Measurements from ENCODE around the gene HOXA6. TPM values are rescaled to one million over a fixed set of nuclear protein-coding genes. Genes with fewer than 3 reads are reported as not detected.

The HOXA6 gene
- polyA plus RNA-seq, 3 donors: not detected

- no peaks in the 10 kb centered on the region for H3K79me2 ChIP-seq (ENCODE audit: insufficient read depth, low read length)
- no peak overlapping the region for H3K27ac ChIP-seq (ENCODE audit: low read depth in 1 of 2, low read length in 2 of 2)
- no peak overlapping the region for H3K4me3 Mint-ChIP-seq
- H3K27me3 Mint-ChIP-seq (ENCODE audit: low read depth in 3 of 3): peaks cover 3 to 10% (median 4%) of the 10 kb centered on the region in 3 donors
- 96% methylated on average over 5 of the region's 8 CpGs for WGBS (ENCODE audit: insufficient coverage)
- no peak for TF ChIP-seq CTCF (IDR thresholded peaks at IDR 0.05)
- H3K36me3 ChIP-seq (replicated peaks in 1 of 2; ENCODE audit: control insufficient read depth in 1 of 2, insufficient read depth in 2 of 2, low read length in 2 of 2): no peaks in the 10 kb centered on the region
- no peak overlapping the region for H3K4me2 ChIP-seq (replicated peaks; ENCODE audit: extremely low read depth, low read length, poor library complexity, severe bottlenecking)
- H2AFZ ChIP-seq (ENCODE audit: insufficient read depth, low read depth, low read length, poor library complexity, severe bottlenecking): no peak overlapping the region
- no peaks in the 10 kb centered on the region for H4K20me1 ChIP-seq (ENCODE audit: insufficient read depth, low read length)
- H3K9ac ChIP-seq (ENCODE audit: insufficient read depth, low read length, poor library complexity, severe bottlenecking): no peak overlapping the region
- H3K4me1 ChIP-seq (ENCODE audit: control insufficient read depth in 1 of 2, insufficient read depth in 2 of 2, low read length in 2 of 2): no peaks in the 10 kb centered on the region
- no peaks in the 10 kb centered on the region for H3K9me3 ChIP-seq (replicated peaks in 1 of 2; ENCODE audit: control insufficient read depth in 1 of 2, insufficient read depth in 1 of 2, low read length in 2 of 2)
- no peak overlapping the region for H3K27ac Mint-ChIP-seq
- no peaks in the 10 kb centered on the region for H3K27me3 ChIP-seq (ENCODE audit: control insufficient read depth in 2 of 2, insufficient read depth in 2 of 2, low read length in 2 of 2)
- no peak for DNase-seq
- peaks cover 0 to 4% (median 0%) of the 10 kb centered on the region in 7 donors for H3K9me3 Mint-ChIP-seq
- H3K4me1 Mint-ChIP-seq: peaks cover 6% of the 10 kb centered on the region
- H3K4me3 ChIP-seq (replicated peaks in 1 of 3; ENCODE audit: low read depth in 2 of 3, low read length in 3 of 3): no peak overlapping the region
- intact Hi-C loops (cut with micrococcal nuclease): no loop called here
- H3K36me3 Mint-ChIP-seq: peaks cover 0 to 2% of the 10 kb centered on the region in 2 donors
These were observed 22.5 kb downstream of the HOXA6 start for GRCh38 chr7:27124902-27125689.

DNA sequence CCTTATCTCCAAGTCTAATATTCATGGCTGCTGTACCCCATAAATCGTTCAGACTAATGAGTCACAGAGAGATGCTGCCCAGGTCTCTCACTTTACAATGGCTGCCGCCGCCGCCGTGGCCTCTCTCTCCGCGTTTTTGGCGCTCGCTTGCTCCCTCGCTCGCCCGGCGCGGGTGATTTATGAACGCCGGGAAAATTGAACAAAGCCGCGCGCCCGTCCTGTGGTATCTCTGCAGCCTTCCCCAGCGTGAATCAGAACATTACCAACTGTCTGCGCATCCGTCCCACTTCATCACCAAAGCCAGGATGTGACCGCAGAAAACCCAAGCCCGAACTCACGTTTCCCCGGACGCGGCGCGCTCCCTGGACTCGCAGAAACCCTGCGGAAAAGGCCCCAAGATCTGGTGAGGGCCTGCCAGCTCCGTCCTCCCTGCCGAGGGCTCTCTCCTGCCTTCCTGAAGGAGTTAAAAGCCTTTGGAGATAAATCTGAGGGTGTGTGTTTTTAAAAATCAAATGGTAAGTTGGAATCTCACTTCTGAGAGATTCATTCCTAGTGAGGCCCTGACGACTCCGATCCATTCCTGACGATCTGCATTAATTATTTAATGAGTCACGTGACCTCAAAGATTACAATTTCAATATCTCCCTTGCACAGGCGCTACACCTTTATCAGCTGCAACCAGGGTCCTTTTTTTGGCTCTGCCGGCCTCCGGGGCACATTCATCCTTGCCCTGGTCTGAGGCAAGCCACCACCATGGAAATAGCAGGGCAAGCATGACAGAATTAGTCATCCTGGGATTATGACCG, 23.3 kb downstream of the HOXA6 start:
- Histone ChIP-seq H3K4me3 (replicated peaks in 1 of 3; ENCODE audit: low read depth in 2 of 3, low read length in 3 of 3) (no peak overlapping the region), H3K9ac (ENCODE audit: insufficient read depth, low read length, poor library complexity, severe bottlenecking) (no peak overlapping the region), H4K20me1 (ENCODE audit: insufficient read depth, low read length) (no peaks in the 10 kb centered on the region), H3K4me1 (ENCODE audit: control insufficient read depth in 1 of 2, insufficient read depth in 2 of 2, low read length in 2 of 2) (no peaks in the 10 kb centered on the region), H2AFZ (ENCODE audit: insufficient read depth, low read depth, low read length, poor library complexity, severe bottlenecking) (no peak overlapping the region), H3K27ac (ENCODE audit: low read depth in 1 of 2, low read length in 2 of 2) (no peak overlapping the region), H3K27me3 (ENCODE audit: control insufficient read depth in 2 of 2, insufficient read depth in 2 of 2, low read length in 2 of 2) (no peaks in the 10 kb centered on the region), H3K9me3 (replicated peaks in 1 of 2; ENCODE audit: control insufficient read depth in 1 of 2, insufficient read depth in 1 of 2, low read length in 2 of 2) (no peaks in the 10 kb centered on the region), H3K36me3 (replicated peaks in 1 of 2; ENCODE audit: control insufficient read depth in 1 of 2, insufficient read depth in 2 of 2, low read length in 2 of 2) (no peaks in the 10 kb centered on the region), H3K4me2 (replicated peaks; ENCODE audit: extremely low read depth, low read length, poor library complexity, severe bottlenecking) (no peak overlapping the region), H3K79me2 (ENCODE audit: insufficient read depth, low read length) (no peaks in the 10 kb centered on the region)
- no peak overlapping the region for H3K27ac Mint-ChIP-seq
- peaks cover 4 to 7% (median 4%) of the 10 kb centered on the region in 3 donors for H3K27me3 Mint-ChIP-seq (ENCODE audit: low read depth in 3 of 3)
- no peak for DNase-seq
- peaks cover 0 to 2% of the 10 kb centered on the region in 2 donors for H3K36me3 Mint-ChIP-seq
- H3K4me3 Mint-ChIP-seq: no peak overlapping the region
- peaks cover 0 to 3% (median 0%) of the 10 kb centered on the region in 7 donors for H3K9me3 Mint-ChIP-seq
- intact Hi-C loops (cut with micrococcal nuclease): no loop called here
- no peak for TF ChIP-seq CTCF (IDR thresholded peaks at IDR 0.05)
- 97% methylated on average over 38 of the region's 43 CpGs for WGBS (ENCODE audit: insufficient coverage)
- peaks cover 6% of the 10 kb centered on the region for H3K4me1 Mint-ChIP-seq

Measured in CD14-positive monocyte (primary cell).